GM21576 (cell line): ENCODE measurements around the gene OR8S1.
"Not testable (repeated sequence)": the region's sequence is repeated elsewhere in the genome, so short reads cannot be mapped to it uniquely, and the experiment has no call there.

Source experiments
- ATAC-seq: cut with Tn5 transposase; IDR thresholded peaks from one replicate; pipeline ENCODE4 v1.9.1; 2021; ENCODE audit warnings: mild to moderate bottlenecking, moderate library complexity; ENCODE audit not compliant: unreplicated experiment

Gene OR8S1

DNA sequence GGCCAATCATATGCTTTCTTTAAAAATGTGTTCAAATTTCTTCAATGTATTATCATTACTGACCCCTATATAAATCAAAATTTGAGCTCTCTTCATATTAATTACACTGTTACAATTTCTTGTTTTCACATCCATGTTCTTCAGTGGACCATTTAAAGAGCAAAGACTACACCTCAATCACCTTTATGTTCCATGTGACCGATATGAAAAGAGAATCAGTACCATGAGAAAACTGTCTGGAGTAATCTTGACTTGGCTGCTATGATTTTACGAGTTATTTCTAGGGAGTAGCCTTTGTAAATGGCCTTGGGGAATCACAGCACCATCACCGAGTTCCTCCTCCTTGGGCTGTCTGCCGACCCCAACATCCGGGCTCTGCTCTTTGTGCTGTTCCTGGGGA lies at the start of gene OR8S1:
TSS of gene OR8S1 (plus strand) at position 301 of the 400 bp plus-strand sequence. CDS start at position 301, 0 bp downstream.
- no peak for ATAC-seq

- no peak for ATAC-seq
Measured at GRCh38 chr12:48482198-48482597, 43.2 kb upstream of the OR8S1 start, which contains the start of gene C12orf54. C12orf54 (plus strand) TSS chr12:48482498; CDS start chr12:48483297, 799 bp downstream.

DNA sequence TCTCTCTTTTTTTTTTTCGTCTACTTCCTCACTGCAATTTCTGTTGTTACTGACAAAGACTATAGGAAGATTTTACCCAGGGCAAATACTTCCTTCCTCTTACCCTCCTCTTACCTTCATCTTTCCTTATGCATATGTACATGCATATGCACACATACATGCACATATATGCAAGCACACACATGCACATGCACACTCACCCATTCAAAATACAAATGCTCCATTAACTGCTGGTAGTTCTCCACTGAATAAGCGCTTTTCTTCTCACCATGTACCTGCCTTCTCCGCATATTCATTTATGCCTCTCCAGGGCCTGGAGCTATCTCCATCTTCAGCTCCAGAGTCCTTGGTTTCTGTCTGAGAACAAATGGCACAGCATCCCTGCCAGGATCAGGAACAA lies 42.5 kb upstream of the OR8S1 start:
- ATAC-seq, result no peak

DNA sequence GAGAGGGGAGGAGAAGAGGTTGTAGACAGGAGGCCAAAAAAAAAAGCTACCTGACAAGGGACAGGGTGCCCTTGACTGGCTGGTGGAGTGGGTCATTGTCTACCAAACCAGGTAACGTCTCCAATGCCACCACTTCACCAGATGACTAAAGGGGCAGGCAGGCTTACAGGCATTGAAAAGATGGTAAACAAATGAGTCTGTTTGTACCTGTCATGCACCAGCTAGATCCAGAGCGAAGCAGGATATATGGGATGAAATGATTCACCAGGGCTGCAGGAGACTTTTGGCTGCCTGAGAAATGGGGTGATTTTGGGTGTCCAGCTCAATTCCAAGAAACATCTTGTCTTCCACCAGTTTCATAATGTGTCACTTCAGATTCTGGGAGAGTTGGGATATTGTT lies 39.2 kb upstream of the OR8S1 start:
- no peak for ATAC-seq

GRCh38 chr12:48486679-48487078 lies 38.8 kb upstream of the OR8S1 start:
- ATAC-seq, result no peak

- peak; percentile 91 for ATAC-seq
Measured at GRCh38 chr12:48489012-48489411, 36.4 kb upstream of the OR8S1 start.

GRCh38 chr12:48489456-48489855 lies 36.0 kb upstream of the OR8S1 start:
- not testable (repeated sequence) for ATAC-seq

GRCh38 chr12:48500281-48500680 lies 25.2 kb upstream of the OR8S1 start:
- not testable (repeated sequence) for ATAC-seq

GRCh38 chr12:48506836-48507235 lies 18.6 kb upstream of the OR8S1 start:
- not testable (repeated sequence) for ATAC-seq

GRCh38 chr12:48508987-48509386 lies 16.4 kb upstream of the OR8S1 start:
- no peak for ATAC-seq

DNA sequence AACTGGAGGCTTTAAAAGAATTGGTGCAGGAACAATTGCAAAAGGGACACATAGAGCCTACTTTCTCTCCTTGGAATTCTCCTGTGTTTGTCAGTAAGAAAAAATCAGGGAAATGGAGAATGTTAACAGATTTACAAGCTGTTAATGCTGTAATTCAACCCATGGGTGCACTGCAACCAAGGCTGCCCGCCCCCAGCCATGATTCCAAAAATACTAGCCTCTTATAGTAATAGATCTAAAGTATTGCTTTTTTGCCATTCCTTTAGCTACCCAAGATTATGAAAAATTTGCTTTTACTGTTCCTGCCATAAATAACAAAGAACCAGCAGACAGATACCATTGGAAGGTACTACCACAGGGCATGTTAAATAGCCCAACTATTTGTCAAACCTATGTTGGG lies 15.3 kb upstream of the OR8S1 start:
- ATAC-seq, result no peak

GRCh38 chr12:48512855-48513254 lies 12.6 kb upstream of the OR8S1 start:
- peak; percentile 85 for ATAC-seq

GRCh38 chr12:48514728-48515127 lies 10.7 kb upstream of the OR8S1 start:
- no peak for ATAC-seq

GRCh38 chr12:48520381-48520780 lies 5.1 kb upstream of the OR8S1 start:
- ATAC-seq, result not testable (repeated sequence)

GRCh38 chr12:48527891-48528670 lies 2.6 kb downstream of the OR8S1 start:
- ATAC-seq, result no peak

DNA sequence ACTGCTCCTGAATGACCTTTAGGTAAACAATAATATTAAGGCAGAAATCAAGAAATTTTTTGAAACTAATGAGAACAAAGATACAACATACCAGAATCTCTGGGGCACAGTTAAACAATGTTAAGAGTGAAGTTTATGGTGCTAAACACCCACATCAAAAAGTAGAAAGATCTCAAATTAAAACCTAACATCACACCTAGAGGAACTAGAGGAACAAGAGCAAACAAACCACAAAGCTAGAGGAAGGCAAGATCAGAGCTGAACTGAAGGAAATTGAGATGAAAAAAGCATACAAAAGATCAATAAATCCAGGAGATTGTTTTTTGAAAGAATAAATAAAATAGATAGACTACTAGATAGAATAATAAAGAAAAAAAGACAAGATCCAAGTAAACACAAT lies 7.2 kb downstream of the OR8S1 start:
- no peak for ATAC-seq

GRCh38 chr12:48536602-48537001 lies 11.2 kb downstream of the OR8S1 start:
- no peak for ATAC-seq

- no peak for ATAC-seq
Measured at GRCh38 chr12:48542300-48542928, 17.0 kb downstream of the OR8S1 start.

DNA sequence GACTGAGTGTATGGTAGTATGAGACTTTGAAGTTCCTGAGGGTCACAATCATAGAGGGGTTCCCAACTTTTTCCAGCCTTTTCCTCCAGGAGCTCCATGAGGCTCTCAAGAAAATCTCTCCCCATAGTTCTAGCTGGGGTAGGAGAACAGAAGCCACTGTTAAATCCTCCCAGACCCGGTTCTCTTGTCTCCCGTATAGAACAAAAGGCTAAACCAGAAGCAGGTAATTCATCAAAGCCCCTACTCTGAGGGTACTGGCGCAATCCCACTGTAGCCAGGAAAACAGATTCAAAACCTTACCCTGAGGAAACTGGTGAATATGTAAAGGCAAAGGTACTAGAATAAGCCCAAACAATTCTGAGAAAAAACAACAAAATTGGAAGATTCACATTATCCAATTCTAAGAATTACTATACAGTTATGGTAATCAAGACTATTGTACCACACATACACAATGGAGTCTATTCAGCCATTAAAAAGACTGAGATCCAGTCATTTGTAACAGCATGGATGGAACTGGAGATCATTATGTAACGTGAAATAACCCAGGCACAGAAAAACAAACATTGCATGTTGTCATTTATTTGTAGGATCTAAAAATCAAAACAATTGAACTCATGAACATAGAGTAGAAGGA lies 20.5 kb downstream of the OR8S1 start:
- no peak for ATAC-seq

GRCh38 chr12:48547012-48547411 lies 21.6 kb downstream of the OR8S1 start:
- ATAC-seq, result not testable (repeated sequence)

DNA sequence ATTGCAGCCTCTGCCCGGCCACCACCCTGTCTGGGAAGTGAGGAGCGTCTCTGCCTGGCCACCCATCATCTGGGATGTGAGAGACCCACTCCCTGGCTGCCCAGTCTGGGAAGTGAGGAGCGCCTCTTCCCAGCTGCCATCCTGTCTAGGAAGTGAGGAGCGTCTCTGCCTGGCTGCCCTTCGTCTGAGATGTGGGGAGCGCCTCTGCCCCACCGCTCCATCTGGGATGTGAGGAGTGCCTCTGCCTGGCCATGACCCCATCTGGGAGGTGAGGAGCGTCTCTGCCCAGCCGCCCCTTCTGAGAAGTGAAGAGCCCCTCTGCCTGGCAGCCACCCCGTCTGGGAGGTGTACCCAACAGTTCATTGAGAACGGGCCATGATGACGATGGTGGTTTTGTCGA lies 26.2 kb downstream of the OR8S1 start:
- not testable (repeated sequence) for ATAC-seq
